ENCODE data around the gene RALB. TPM values are rescaled to one million over a fixed set of nuclear protein-coding genes. Genes with fewer than 3 reads are reported as not detected.

The RALB gene
- total and polyA plus RNA-seq, 2 of the 8 experiments (the other 6 are each of a cell fraction or from before 2014, with no cell fraction given), result 12.0 to 16.6 TPM

GRCh38 chr2:120236316-120236715 is 16.3 kb upstream of the RALB start:
- CTCF ChIA-PET (ENCODE audit: partially characterized antibody), result interaction anchor here (0.8 to 1.2 kb wide), 4 partner anchors 13 to 77 kb away, joined by 3 read pairs; partner anchors contain the start of gene TMEM185B
- WGBS, 2 experiments (ENCODE audit: extremely low coverage in 1 of 2, insufficient coverage in 1 of 2, insufficient read length in 1 of 2, insufficient replicate concordance in 2 of 2, low coverage in 1 of 2, low lambda C conversion rate in 2 of 2, missing lambda C conversion rate in 1 of 2), result 81% methylated on average over 10 of the region's 10 CpGs; no CpG with 5 or more reads in 1 of the 2 experiments
- TF ChIP-seq KDM4A (IDR thresholded peaks at IDR 0.05; ENCODE audit: low read depth, low read length, severe bottlenecking) (no peak), POLR2AphosphoS5 (IDR thresholded peaks at IDR 0.05; ENCODE audit: low read depth, low read length) (no peak), SP1 (IDR thresholded peaks at IDR 0.05; ENCODE audit: low read depth, low read length) (no peak), CHD2 (IDR thresholded peaks at IDR 0.05; ENCODE audit: low read length) (no peak), CTCF (IDR thresholded peaks at IDR 0.05; ENCODE audit: control extremely low read depth in 1 of 3, insufficient read depth in 1 of 3, low read depth in 1 of 3, low read length in 3 of 3) (no peak), RXRA (IDR thresholded peaks at IDR 0.05; ENCODE audit: insufficient read depth, low read depth, low read length) (no peak), SRF (IDR thresholded peaks at IDR 0.05; ENCODE audit: low read depth, low read length) (no peak), SIRT6 (IDR thresholded peaks at IDR 0.05; ENCODE audit: low read length) (no peak), SIX5 (IDR thresholded peaks at IDR 0.05; ENCODE audit: low read depth, low read length) (no peak)
- TF ChIP-seq, protein P1, sequence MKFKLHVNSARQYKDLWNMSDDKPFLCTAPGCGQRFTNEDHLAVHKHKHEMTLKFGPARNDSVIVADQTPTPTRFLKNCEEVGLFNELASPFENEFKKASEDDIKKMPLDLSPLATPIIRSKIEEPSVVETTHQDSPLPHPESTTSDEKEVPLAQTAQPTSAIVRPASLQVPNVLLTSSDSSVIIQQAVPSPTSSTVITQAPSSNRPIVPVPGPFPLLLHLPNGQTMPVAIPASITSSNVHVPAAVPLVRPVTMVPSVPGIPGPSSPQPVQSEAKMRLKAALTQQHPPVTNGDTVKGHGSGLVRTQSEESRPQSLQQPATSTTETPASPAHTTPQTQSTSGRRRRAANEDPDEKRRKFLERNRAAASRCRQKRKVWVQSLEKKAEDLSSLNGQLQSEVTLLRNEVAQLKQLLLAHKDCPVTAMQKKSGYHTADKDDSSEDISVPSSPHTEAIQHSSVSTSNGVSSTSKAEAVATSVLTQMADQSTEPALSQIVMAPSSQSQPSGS (IDR thresholded peaks at IDR 0.05; ENCODE audit: low read length), result no peak

More at GRCh38 chr2:120236316-120236715, 16.3 kb upstream of the RALB start:
- Histone ChIP-seq H3K18ac (ENCODE audit: extremely low read depth, low read length) (no peak overlapping the region), H4K20me1 (replicated peaks in 1 of 2; ENCODE audit: control insufficient read depth in 1 of 2, insufficient read depth in 2 of 2, low read length in 2 of 2) (no peaks in the 10 kb centered on the region), H2BK20ac (ENCODE audit: low read length) (no peak overlapping the region), H3K4me3 (ENCODE audit: extremely low read depth in 1 of 4, insufficient read depth in 2 of 4, low read depth in 3 of 4, low read length in 4 of 4) (no peak overlapping the region), H2AFZ (ENCODE audit: low read length) (no peak overlapping the region), H4K8ac (ENCODE audit: extremely low read depth, insufficient read depth, low read length) (no peak overlapping the region), H3K36me3 (ENCODE audit: control insufficient read depth in 2 of 4, insufficient read depth in 4 of 4, low read length in 3 of 4) (no peaks in the 10 kb centered on the region), H3K23me2 (ENCODE audit: low read depth, low read length) (no peaks in the 10 kb centered on the region), H3K9me3 (ENCODE audit: insufficient read depth in 2 of 2, low read depth in 1 of 2, low read length in 1 of 2) (no peaks in the 10 kb centered on the region), H2BK5ac (ENCODE audit: low read depth, low read length) (no peak overlapping the region), H3K56ac (replicated peaks; ENCODE audit: insufficient read length, low read depth, low read length) (no peak overlapping the region), H3K4me2 (ENCODE audit: insufficient read depth in 1 of 2, low read depth in 2 of 2, low read length in 2 of 2) (no peak overlapping the region), H3K23ac (ENCODE audit: insufficient read length) (no peak overlapping the region), H2BK120ac (replicated peaks; ENCODE audit: low read depth, low read length) (no peak overlapping the region), H2BK12ac (ENCODE audit: low read depth, low read length) (no peak overlapping the region), H3K79me1 (ENCODE audit: low read depth, low read length) (no peaks in the 10 kb centered on the region), H3K4ac (replicated peaks; ENCODE audit: insufficient read length, low read depth, low read length) (no peak overlapping the region), H3K4me1 (replicated peaks in 1 of 4; ENCODE audit: control insufficient read depth in 3 of 4, insufficient read depth in 4 of 4, low read length in 3 of 4) (peaks cover 0 to 22% (median 6%) of the 10 kb centered on the region in 4 experiments; a peak in 6 of 7 replicates), H2BK15ac (ENCODE audit: low read length) (0 out of 2 replicates have a peak overlapping the region, but pooled peaks have one; percentile 8), H3K79me2 (ENCODE audit: control insufficient read depth in 1 of 2, insufficient read depth in 2 of 2, low read length in 2 of 2) (no peaks in the 10 kb centered on the region), H2AK5ac (ENCODE audit: low read depth, low read length) (no peak overlapping the region), H4K91ac (replicated peaks; ENCODE audit: insufficient read length, low read length) (no peak overlapping the region), H3K14ac (ENCODE audit: insufficient read length) (no peak overlapping the region), H3K27ac (ENCODE audit: low read depth, low read length) (no peak overlapping the region), H3K27me3 (replicated peaks in 1 of 4; ENCODE audit: control insufficient read depth in 3 of 4, extremely low read depth in 1 of 4, insufficient read depth in 3 of 4, low read length in 3 of 4) (peaks cover 0 to 2% (median 0%) of the 10 kb centered on the region in 4 experiments; a peak in 2 of 7 replicates), H3K9ac (replicated peaks in 1 of 4; ENCODE audit: extremely low read depth in 1 of 4, low read depth in 3 of 4, low read length in 3 of 4) (no peak overlapping the region), H4K5ac (ENCODE audit: insufficient read length, low read depth, low read length) (no peak overlapping the region)
- no peak for FAIRE-seq
- DNase-seq (ENCODE audit: low read depth in 1 of 2, low spot score in 2 of 2), result no peak
- POLR2A ChIA-PET (ENCODE audit: partially characterized antibody), result interaction anchor here (1.0 kb wide), 1 partner anchor 10 kb away, joined by 3 read pairs; no protein-coding TSS in a partner anchor
